Activated effector memory CD4-positive, alpha-beta T cell treated with Interleukin-2 at 50 U/mL for 16 hours (primary cell): ENCODE results near the gene EFNA2.

Experiments
- DNase-seq: peaks from one replicate; pipeline ENCODE4 v3.0.0-alpha.2; 2020

The EFNA2 gene

GRCh38 chr19:1284979-1285736, 515 bp upstream of the EFNA2 start:
- no peak for DNase-seq

- no peak for DNase-seq
These were observed 1.0 kb downstream of the EFNA2 start for GRCh38 chr19:1286487-1287353.

GRCh38 chr19:1287354-1288225, 1.9 kb downstream of the EFNA2 start:
- no peak for DNase-seq

- DNase-seq: no peak
These were observed 2.5 kb downstream of the EFNA2 start for GRCh38 chr19:1288226-1288612.

GRCh38 chr19:1288833-1289685, 3.4 kb downstream of the EFNA2 start:
- DNase-seq: no peak

GRCh38 chr19:1289686-1290025, 4.0 kb downstream of the EFNA2 start:
- no peak for DNase-seq

- DNase-seq: no peak
These were observed 4.6 kb downstream of the EFNA2 start for GRCh38 chr19:1290196-1290702.

GRCh38 chr19:1290703-1291651, 5.3 kb downstream of the EFNA2 start:
- no peak for DNase-seq

GRCh38 chr19:1291761-1292418, 6.2 kb downstream of the EFNA2 start:
- DNase-seq: no peak

GRCh38 chr19:1292419-1293151, 6.9 kb downstream of the EFNA2 start:
- no peak for DNase-seq

- no peak for DNase-seq
These were observed 8.3 kb downstream of the EFNA2 start for GRCh38 chr19:1293782-1294604.

- no peak for DNase-seq
These were observed 9.0 kb downstream of the EFNA2 start for GRCh38 chr19:1294688-1295087.

GRCh38 chr19:1295169-1296012, 9.7 kb downstream of the EFNA2 start:
- DNase-seq: no peak

- DNase-seq: no peak
These were observed 10.4 kb downstream of the EFNA2 start for GRCh38 chr19:1296078-1296477.

GRCh38 chr19:1296575-1297271, 11.1 kb downstream of the EFNA2 start:
- no peak for DNase-seq

GRCh38 chr19:1298235-1298634, 12.6 kb downstream of the EFNA2 start:
- no peak for DNase-seq

GRCh38 chr19:1299801-1300200, 14.1 kb downstream of the EFNA2 start:
- DNase-seq: no peak
